Fibroblast of pulmonary artery (primary cell): ENCODE results near the gene CCND1.

ENCODE experiments used
- DNase-seq: peaks from one replicate; pipeline ENCODE4 v3.0.0-alpha.2; 2010; ENCODE audit warnings: low read depth
- H3K4me3 ChIP-seq: replicated peaks from 2 replicates; pipeline ENCODE4 v1.5.1; 2011; ENCODE audit warnings: low read depth, mild to moderate bottlenecking, control low read depth, low read length, moderate library complexity
- TF ChIP-seq, protein P1 (sequence below): IDR thresholded peaks from 2 replicates; pipeline ENCODE4 v1.5.1; 2011; ENCODE audit warnings: mild to moderate bottlenecking, control low read depth, low read length, inconsistent platforms; ENCODE audit errors: missing control alignments

Gene CCND1

DNA sequence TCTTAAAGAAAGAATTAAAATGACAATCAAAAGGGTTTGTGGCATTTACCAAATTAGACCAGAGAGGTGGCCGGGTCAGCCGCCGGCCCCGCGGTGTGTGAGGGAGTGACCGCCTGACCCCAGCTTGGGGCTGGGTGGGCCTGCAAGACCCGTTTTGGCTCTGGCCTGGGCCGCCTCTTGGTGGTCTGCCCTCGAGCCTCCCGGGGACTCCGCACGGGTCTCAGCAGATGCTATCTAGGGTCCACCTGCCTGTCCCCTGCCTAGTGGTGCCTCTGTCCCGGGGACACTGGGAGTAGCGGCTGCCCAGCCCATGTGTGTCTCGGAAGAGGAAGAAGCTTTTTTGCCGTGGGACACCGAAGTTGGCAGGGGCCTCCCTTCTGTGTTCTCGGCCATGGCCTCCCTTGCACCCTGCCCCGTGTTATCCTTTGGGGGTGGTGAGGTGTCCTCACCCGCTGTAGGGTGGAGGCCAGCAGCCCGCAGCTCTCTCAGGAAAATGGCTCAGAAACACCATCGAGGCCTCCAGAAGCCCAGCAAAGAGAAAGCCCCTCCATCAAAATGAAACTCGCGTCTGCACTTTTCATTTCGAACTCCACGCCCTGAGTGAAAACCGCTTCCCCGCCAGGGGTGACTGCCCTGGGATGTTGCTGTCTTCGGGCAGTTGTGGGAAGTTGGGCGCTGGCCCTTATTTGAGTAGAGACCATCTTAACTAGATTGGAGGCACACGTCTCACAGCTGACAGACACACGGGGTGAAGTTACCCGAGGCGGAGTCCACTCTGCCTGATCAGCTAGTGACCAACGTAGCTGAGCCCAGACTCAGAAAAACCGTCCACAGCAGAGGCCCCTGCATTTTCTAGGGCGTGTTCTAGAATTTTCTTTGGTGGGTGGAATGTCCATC is 8.0 kb downstream of the CCND1 start:
- DNase-seq = no peak
- H3K4me3 ChIP-seq = no peak overlapping the region
- TF ChIP-seq, protein P1, sequence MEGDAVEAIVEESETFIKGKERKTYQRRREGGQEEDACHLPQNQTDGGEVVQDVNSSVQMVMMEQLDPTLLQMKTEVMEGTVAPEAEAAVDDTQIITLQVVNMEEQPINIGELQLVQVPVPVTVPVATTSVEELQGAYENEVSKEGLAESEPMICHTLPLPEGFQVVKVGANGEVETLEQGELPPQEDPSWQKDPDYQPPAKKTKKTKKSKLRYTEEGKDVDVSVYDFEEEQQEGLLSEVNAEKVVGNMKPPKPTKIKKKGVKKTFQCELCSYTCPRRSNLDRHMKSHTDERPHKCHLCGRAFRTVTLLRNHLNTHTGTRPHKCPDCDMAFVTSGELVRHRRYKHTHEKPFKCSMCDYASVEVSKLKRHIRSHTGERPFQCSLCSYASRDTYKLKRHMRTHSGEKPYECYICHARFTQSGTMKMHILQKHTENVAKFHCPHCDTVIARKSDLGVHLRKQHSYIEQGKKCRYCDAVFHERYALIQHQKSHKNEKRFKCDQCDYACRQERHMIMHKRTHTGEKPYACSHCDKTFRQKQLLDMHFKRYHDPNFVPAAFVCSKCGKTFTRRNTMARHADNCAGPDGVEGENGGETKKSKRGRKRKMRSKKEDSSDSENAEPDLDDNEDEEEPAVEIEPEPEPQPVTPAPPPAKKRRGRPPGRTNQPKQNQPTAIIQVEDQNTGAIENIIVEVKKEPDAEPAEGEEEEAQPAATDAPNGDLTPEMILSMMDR = no peak

DNA sequence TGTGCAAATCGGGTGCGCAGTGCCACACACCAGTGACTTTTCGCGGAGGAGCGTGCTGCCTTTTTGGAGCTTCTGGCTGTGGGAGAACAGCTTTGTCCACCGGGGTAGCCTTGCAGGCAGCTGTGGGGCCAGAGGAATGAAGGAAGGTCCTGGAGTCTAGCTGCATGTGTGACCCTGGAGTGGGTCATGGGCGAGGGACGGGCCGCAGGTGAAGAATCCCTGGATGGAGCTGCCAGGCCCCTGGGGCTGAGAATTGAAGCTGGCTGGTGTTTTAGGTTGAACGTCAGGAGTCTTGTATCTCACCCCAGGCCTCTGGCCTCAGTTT is 8.6 kb downstream of the CCND1 start:
- H3K4me3 ChIP-seq = no peak overlapping the region
- no peak for DNase-seq
- TF ChIP-seq, protein P1 = no peak

DNA sequence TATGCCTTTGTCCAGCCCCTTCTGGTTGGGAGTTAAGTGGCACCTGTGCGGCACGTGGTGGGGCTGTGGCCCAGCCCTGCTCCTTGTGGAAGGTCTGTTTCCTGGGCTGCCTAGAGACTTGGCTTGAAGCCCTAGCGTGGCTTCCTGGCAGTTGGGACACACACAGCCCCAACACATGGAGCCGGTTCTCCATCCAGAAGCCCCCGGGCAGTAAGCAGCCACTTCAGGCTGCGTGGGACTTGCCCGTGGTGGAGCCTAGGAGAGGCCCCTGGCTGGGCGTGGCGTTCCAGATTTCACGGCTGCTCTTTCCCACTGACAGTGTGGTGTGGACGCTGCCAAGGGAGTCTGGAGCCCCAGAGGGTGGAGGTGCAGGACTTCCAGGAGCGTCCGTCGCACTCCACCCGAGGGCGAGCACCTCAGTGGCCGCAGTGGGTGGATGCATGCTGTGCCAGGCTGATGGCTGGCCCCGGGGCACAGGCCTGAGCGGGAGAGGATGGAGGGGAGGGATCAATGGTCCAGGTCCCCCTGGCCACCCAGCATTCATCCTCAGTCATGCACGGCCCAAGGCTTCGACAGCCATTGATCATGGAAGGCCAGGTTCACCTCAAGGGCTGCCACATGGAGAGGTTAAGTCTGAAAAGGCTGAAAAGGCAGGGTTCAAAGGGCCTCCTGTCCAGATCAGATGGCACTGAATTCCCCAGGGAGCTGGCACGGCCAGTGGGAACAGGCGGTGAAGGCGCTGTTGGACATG is 9.3 kb downstream of the CCND1 start:
- no peak for DNase-seq
- H3K4me3 ChIP-seq = no peak overlapping the region
- TF ChIP-seq, protein P1 = no peak

DNA sequence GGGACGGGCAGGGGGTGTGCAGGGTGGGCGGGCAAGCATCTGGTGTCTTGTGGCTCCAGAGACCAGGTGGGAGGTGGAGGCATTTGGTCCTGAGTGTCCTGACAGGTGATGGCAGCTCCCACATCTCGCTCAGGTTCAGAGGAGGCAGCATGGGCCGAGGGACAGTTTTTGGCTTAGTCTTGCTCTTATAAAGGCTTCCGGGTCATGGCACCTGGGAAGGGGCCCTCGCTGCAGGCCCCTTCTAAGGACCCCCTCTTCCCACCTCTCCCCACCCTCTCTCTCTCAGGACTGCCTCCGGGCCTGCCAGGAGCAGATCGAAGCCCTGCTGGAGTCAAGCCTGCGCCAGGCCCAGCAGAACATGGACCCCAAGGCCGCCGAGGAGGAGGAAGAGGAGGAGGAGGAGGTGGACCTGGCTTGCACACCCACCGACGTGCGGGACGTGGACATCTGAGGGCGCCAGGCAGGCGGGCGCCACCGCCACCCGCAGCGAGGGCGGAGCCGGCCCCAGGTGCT is 9.9 kb downstream of the CCND1 start:
- H3K4me3 ChIP-seq = no peak overlapping the region
- TF ChIP-seq, protein P1 = no peak
- no peak for DNase-seq

DNA sequence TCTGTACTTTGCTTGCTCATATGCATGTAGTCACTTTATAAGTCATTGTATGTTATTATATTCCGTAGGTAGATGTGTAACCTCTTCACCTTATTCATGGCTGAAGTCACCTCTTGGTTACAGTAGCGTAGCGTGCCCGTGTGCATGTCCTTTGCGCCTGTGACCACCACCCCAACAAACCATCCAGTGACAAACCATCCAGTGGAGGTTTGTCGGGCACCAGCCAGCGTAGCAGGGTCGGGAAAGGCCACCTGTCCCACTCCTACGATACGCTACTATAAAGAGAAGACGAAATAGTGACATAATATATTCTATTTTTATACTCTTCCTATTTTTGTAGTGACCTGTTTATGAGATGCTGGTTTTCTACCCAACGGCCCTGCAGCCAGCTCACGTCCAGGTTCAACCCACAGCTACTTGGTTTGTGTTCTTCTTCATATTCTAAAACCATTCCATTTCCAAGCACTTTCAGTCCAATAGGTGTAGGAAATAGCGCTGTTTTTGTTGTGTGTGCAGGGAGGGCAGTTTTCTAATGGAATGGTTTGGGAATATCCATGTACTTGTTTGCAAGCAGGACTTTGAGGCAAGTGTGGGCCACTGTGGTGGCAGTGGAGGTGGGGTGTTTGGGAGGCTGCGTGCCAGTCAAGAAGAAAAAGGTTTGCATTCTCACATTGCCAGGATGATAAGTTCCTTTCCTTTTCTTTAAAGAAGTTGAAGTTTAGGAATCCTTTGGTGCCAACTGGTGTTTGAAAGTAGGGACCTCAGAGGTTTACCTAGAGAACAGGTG is 11.1 kb downstream of the CCND1 start:
- DNase-seq = no peak
- no peak overlapping the region for H3K4me3 ChIP-seq
- TF ChIP-seq, protein P1 = no peak

DNA sequence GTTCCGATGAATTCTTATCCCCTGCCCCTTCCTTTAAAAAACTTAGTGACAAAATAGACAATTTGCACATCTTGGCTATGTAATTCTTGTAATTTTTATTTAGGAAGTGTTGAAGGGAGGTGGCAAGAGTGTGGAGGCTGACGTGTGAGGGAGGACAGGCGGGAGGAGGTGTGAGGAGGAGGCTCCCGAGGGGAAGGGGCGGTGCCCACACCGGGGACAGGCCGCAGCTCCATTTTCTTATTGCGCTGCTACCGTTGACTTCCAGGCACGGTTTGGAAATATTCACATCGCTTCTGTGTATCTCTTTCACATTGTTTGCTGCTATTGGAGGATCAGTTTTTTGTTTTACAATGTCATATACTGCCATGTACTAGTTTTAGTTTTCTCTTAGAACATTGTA is 12.0 kb downstream of the CCND1 start:
- TF ChIP-seq, protein P1 = no peak
- H3K4me3 ChIP-seq = no peak overlapping the region
- no peak for DNase-seq
